ENCODE data around the gene LFNG. TPM values are rescaled to one million over a fixed set of nuclear protein-coding genes. Genes with fewer than 3 reads are reported as not detected.

The LFNG gene
- total and polyA plus RNA-seq, 9 of the 15 experiments (the other 6 are each of a cell fraction or from before 2014, with no cell fraction given): 0.03 to 0.89 (median 0.25) TPM; not detected in 1

GRCh38 chr7:2527505-2528467 is 8.2 kb downstream of the LFNG start (continued):
- TF ChIP-seq IRF9 (tag; IDR thresholded peaks at IDR 0.05) (no peak), CBFA2T2 (conservative IDR thresholded peaks at IDR 0.05) (peak; percentile 19; the same call in 1 of the 2 replicates), DMBX1 (CRISPR knock-in tag; IDR thresholded peaks at IDR 0.05; ENCODE audit: borderline replicate concordance) (no peak), ZNF384 (IDR thresholded peaks at IDR 0.05; ENCODE audit: low read depth, low read length) (peak; percentile 84), FOS (IDR thresholded peaks at IDR 0.05; ENCODE audit: extremely low read depth, insufficient read length) (peak; percentile 40), BHLHE40 (IDR thresholded peaks at IDR 0.05; ENCODE audit: low read length) (no peak), NFE2 (IDR thresholded peaks at IDR 0.05; ENCODE audit: low read depth) (peak; percentile 3; the same call in 1 of the 2 replicates), JUN (IDR thresholded peaks at IDR 0.05; ENCODE audit: borderline replicate concordance, low read depth, low read length) (peak; percentile 68; the same call in 1 of the 2 replicates), JUN (CRISPR knock-in tag; IDR thresholded peaks at IDR 0.05; ENCODE audit: borderline replicate concordance) (no peak), FOXP1 (CRISPR knock-in tag; IDR thresholded peaks at IDR 0.05) (no peak), GABPA (tag; conservative IDR thresholded peaks at IDR 0.05; ENCODE audit: low read depth) (no peak), ZNF444 (CRISPR knock-in tag; IDR thresholded peaks at IDR 0.05) (no peak), ZFX (CRISPR knock-in tag; IDR thresholded peaks at IDR 0.05) (no peak), MYNN (IDR thresholded peaks at IDR 0.05) (no peak; the same call in none of the 2 replicates), MYNN (CRISPR knock-in tag; IDR thresholded peaks at IDR 0.05) (0 out of 2 replicates have a peak, but pooled peaks have one; percentile 38), TCF7L2 (IDR thresholded peaks at IDR 0.05; ENCODE audit: low read depth, low read length) (no peak), EHMT2 (IDR thresholded peaks at IDR 0.05) (no peak), ADNP (tag; IDR thresholded peaks at IDR 0.05) (no peak), FOSL1 (tag; conservative IDR thresholded peaks at IDR 0.05) (peak; percentile 78), AFF1 (IDR thresholded peaks at IDR 0.05; ENCODE audit: low read depth in 1 of 2, partially characterized antibody in 2 of 2) (no peak), ZBTB8A (IDR thresholded peaks at IDR 0.05; ENCODE audit: partially characterized antibody) (no peak)
